Trophoblast cell (in vitro differentiated cells and primary cell): ENCODE data around the gene ASTN2.
A peak's percentile ranks its signal among the peaks of the same experiment; 100 is the strongest.

Experiments
- DNase-seq, 2 donors: peaks; one replicate each; pipeline ENCODE4 v3.0.0-alpha.2; 2016
- H2AFZ ChIP-seq: 2 replicates; pipeline ENCODE4 v1.6.1; 2013; ENCODE audit warnings: low read length, moderate library complexity, mild to moderate bottlenecking; ENCODE audit not compliant: insufficient read depth, poor library complexity
- H2AK5ac ChIP-seq: 2 replicates; pipeline ENCODE4 v1.6.1; 2013; ENCODE audit warnings: mild to moderate bottlenecking, low read length
- H2BK120ac ChIP-seq: 2 replicates; pipeline ENCODE4 v1.6.1; 2013; ENCODE audit warnings: low read length, mild to moderate bottlenecking, moderate library complexity; ENCODE audit not compliant: insufficient read depth, poor library complexity
- H2BK12ac ChIP-seq: 2 replicates; pipeline ENCODE4 v1.6.1; 2013; ENCODE audit warnings: mild to moderate bottlenecking, low read length, moderate library complexity
- H2BK5ac ChIP-seq: 2 replicates; pipeline ENCODE4 v1.6.1; 2013; ENCODE audit warnings: low read length, low read depth, moderate library complexity, mild to moderate bottlenecking; ENCODE audit not compliant: poor library complexity
- H3K14ac ChIP-seq: 2 replicates; pipeline ENCODE4 v1.6.1; 2013; ENCODE audit warnings: mild to moderate bottlenecking, low read length
- H3K18ac ChIP-seq: 2 replicates; pipeline ENCODE4 v1.6.1; 2013; ENCODE audit warnings: mild to moderate bottlenecking, low read length
- H3K23ac ChIP-seq: 2 replicates; pipeline ENCODE4 v1.6.1; 2013; ENCODE audit warnings: low read length
- H3K27ac ChIP-seq: 2 replicates; pipeline ENCODE4 v1.5.1; 2013; ENCODE audit warnings: low read depth, mild to moderate bottlenecking, inconsistent platforms, low read length, moderate library complexity
- H3K27me3 ChIP-seq: 2 replicates; pipeline ENCODE4 v1.6.1; 2013; ENCODE audit warnings: inconsistent platforms, mild to moderate bottlenecking, low read length, moderate library complexity; ENCODE audit not compliant: insufficient read depth
- H3K36me3 ChIP-seq, 2 experiments: 1 replicate in 1 of 2; 2 replicates in 1 of 2; pipeline ENCODE4 v1.6.1; 2013; ENCODE audit warnings: low read length in 2 of 2, mild to moderate bottlenecking in 2 of 2, moderate library complexity in 1 of 2; ENCODE audit not compliant: insufficient read depth in 2 of 2, control insufficient read depth in 1 of 2
- H3K4ac ChIP-seq: 2 replicates; pipeline ENCODE4 v1.6.1; 2013; ENCODE audit warnings: low read depth, mild to moderate bottlenecking, low read length, moderate library complexity
- H3K4me1 ChIP-seq, 2 experiments: 1 replicate in 1 of 2; 2 replicates in 1 of 2; pipeline ENCODE4 v1.6.1; 2013; ENCODE audit warnings: low read length in 2 of 2, mild to moderate bottlenecking in 2 of 2, moderate library complexity in 1 of 2; ENCODE audit not compliant: insufficient read depth in 2 of 2, control insufficient read depth in 1 of 2
- H3K4me2 ChIP-seq: 2 replicates; pipeline ENCODE4 v1.6.1; 2013; ENCODE audit warnings: inconsistent platforms, mild to moderate bottlenecking, low read length, moderate library complexity
- H3K4me3 ChIP-seq: 2 replicates; pipeline ENCODE4 v1.5.1; 2013; ENCODE audit warnings: mild to moderate bottlenecking, low read depth, low read length, inconsistent platforms
- H3K79me1 ChIP-seq: one replicate; pipeline ENCODE4 v1.6.1; 2013; ENCODE audit warnings: low read length
- H3K79me2 ChIP-seq: 2 replicates; pipeline ENCODE4 v1.6.1; 2013; ENCODE audit warnings: low read length, mild to moderate bottlenecking; ENCODE audit not compliant: control insufficient read depth, insufficient read depth, poor library complexity
- H3K9ac ChIP-seq: 2 replicates; pipeline ENCODE4 v1.6.1; 2013; ENCODE audit warnings: mild to moderate bottlenecking, low read length
- H3K9me3 ChIP-seq: 2 replicates; pipeline ENCODE4 v1.6.1; 2013; ENCODE audit warnings: low read depth, mild to moderate bottlenecking, control low read depth, inconsistent platforms, low read length; ENCODE audit not compliant: insufficient read depth
- H4K12ac ChIP-seq: 2 replicates; pipeline ENCODE4 v1.6.1; 2013; ENCODE audit warnings: low read depth, mild to moderate bottlenecking, low read length, moderate library complexity
- H4K8ac ChIP-seq: 2 replicates; pipeline ENCODE4 v1.6.1; 2013; ENCODE audit warnings: low read depth, mild to moderate bottlenecking, low read length, moderate library complexity
- H4K91ac ChIP-seq: one replicate; pipeline ENCODE4 v1.6.1; 2013; ENCODE audit warnings: low read depth, mild to moderate bottlenecking, low read length, moderate library complexity
- WGBS: extraction: QIAGEN DNeasy Blood & Tissue Kit; methylation state at CpG from one replicate; pipeline ENCODE4 v1.1.7; 2013; ENCODE audit warnings: missing lambda C conversion rate; ENCODE audit not compliant: insufficient read length, insufficient coverage; ENCODE audit errors: extremely low coverage; 5-methylcytosine and 5-hydroxymethylcytosine counted together

ASTN2 gene

GRCh38 chr9:116870566-116870965, 544.3 kb downstream of the ASTN2 start:
- peaks cover 2 to 3% of the 10 kb centered on the region in 2 experiments for H3K4me1 ChIP-seq
- no peaks in the 10 kb centered on the region for H3K9me3 ChIP-seq
- DNase-seq, result peak; percentile 98 to 99
- H2BK12ac ChIP-seq, result no peak overlapping the region
- no peak overlapping the region for H2AFZ ChIP-seq
- no peak overlapping the region for H4K8ac ChIP-seq
- H4K12ac ChIP-seq, result no peak overlapping the region
- H3K79me2 ChIP-seq, result no peaks in the 10 kb centered on the region
- H3K4me3 ChIP-seq, result no peak overlapping the region
- no CpG with 5 or more reads among the region's 3 CpGs for WGBS
- no peak overlapping the region for H3K14ac ChIP-seq
- H3K27me3 ChIP-seq, result no peaks in the 10 kb centered on the region
- H3K9ac ChIP-seq, result no peak overlapping the region
- no peak overlapping the region for H3K4me2 ChIP-seq
- no peak overlapping the region for H2AK5ac ChIP-seq
- no peak overlapping the region for H3K27ac ChIP-seq
- no peaks in the 10 kb centered on the region for H3K36me3 ChIP-seq
- no peak overlapping the region for H3K4ac ChIP-seq
- H3K23ac ChIP-seq, result no peak overlapping the region
- no peak overlapping the region for H2BK120ac ChIP-seq
- H2BK5ac ChIP-seq, result no peak overlapping the region
- H3K79me1 ChIP-seq, result peaks cover 6% of the 10 kb centered on the region
- no peak overlapping the region for H4K91ac ChIP-seq
- no peak overlapping the region for H3K18ac ChIP-seq

- Histone ChIP-seq H2AK5ac (no peak overlapping the region), H3K14ac (no peak overlapping the region), H2BK5ac (no peak overlapping the region), H3K79me2 (no peaks in the 10 kb centered on the region), H3K4me1 (peaks cover 2 to 3% of the 10 kb centered on the region in 2 experiments), H3K9ac (no peak overlapping the region), H2AFZ (no peak overlapping the region), H2BK12ac (peak overlapping the region; percentile 58), H3K36me3 (no peaks in the 10 kb centered on the region), H3K4me2 (no peak overlapping the region), H3K27me3 (no peaks in the 10 kb centered on the region), H4K8ac (no peak overlapping the region), H3K79me1 (peaks cover 6% of the 10 kb centered on the region), H3K9me3 (no peaks in the 10 kb centered on the region), H3K4ac (no peak overlapping the region), H4K12ac (no peak overlapping the region), H3K23ac (no peak overlapping the region), H4K91ac (no peak overlapping the region), H3K27ac (no peak overlapping the region), H3K18ac (no peak overlapping the region), H3K4me3 (no peak overlapping the region), H2BK120ac (no peak overlapping the region)
- WGBS, result no CpG with 5 or more reads among the region's 3 CpGs
- DNase-seq, result no peak
Observed at GRCh38 chr9:116868201-116868600, 546.7 kb downstream of the ASTN2 start.

GRCh38 chr9:116861321-116861720, 553.5 kb downstream of the ASTN2 start:
- H4K91ac ChIP-seq, result no peak overlapping the region
- no peaks in the 10 kb centered on the region for H3K9me3 ChIP-seq
- no peak overlapping the region for H3K4me2 ChIP-seq
- H2BK5ac ChIP-seq, result no peak overlapping the region
- H3K23ac ChIP-seq, result no peak overlapping the region
- H4K8ac ChIP-seq, result no peak overlapping the region
- H2AK5ac ChIP-seq, result no peak overlapping the region
- H3K4ac ChIP-seq, result no peak overlapping the region
- no peak overlapping the region for H3K18ac ChIP-seq
- no peaks in the 10 kb centered on the region for H3K27me3 ChIP-seq
- H3K79me1 ChIP-seq, result no peaks in the 10 kb centered on the region
- H2BK12ac ChIP-seq, result no peak overlapping the region
- no peak overlapping the region for H2AFZ ChIP-seq
- no peak overlapping the region for H3K9ac ChIP-seq
- peaks cover 0 to under 1% of the 10 kb centered on the region in 2 experiments for H3K4me1 ChIP-seq
- no peak overlapping the region for H3K14ac ChIP-seq
- DNase-seq, result no peak
- no peaks in the 10 kb centered on the region for H3K36me3 ChIP-seq
- no peaks in the 10 kb centered on the region for H3K79me2 ChIP-seq
- no peak overlapping the region for H3K4me3 ChIP-seq
- H3K27ac ChIP-seq, result no peak overlapping the region
- no peak overlapping the region for H4K12ac ChIP-seq
- H2BK120ac ChIP-seq, result no peak overlapping the region

GRCh38 chr9:116860509-116861120, 554.2 kb downstream of the ASTN2 start:
- H3K27me3 ChIP-seq, result no peaks in the 10 kb centered on the region
- no peak overlapping the region for H4K8ac ChIP-seq
- no peak overlapping the region for H2AK5ac ChIP-seq
- no peak overlapping the region for H4K91ac ChIP-seq
- H4K12ac ChIP-seq, result no peak overlapping the region
- H3K79me1 ChIP-seq, result peaks cover 2% of the 10 kb centered on the region
- no peak overlapping the region for H3K14ac ChIP-seq
- WGBS, result no CpG with 5 or more reads among the region's 3 CpGs
- no peak overlapping the region for H2BK120ac ChIP-seq
- H3K4me2 ChIP-seq, result no peak overlapping the region
- peaks cover 2 to 3% of the 10 kb centered on the region in 2 experiments for H3K4me1 ChIP-seq
- H3K4me3 ChIP-seq, result no peak overlapping the region
- no peak overlapping the region for H3K23ac ChIP-seq
- H2BK12ac ChIP-seq, result no peak overlapping the region
- H3K27ac ChIP-seq, result no peak overlapping the region
- no peaks in the 10 kb centered on the region for H3K79me2 ChIP-seq
- no peaks in the 10 kb centered on the region for H3K36me3 ChIP-seq
- H3K18ac ChIP-seq, result no peak overlapping the region
- H3K9me3 ChIP-seq, result no peaks in the 10 kb centered on the region
- peak; percentile 93 to 99 for DNase-seq
- no peak overlapping the region for H2AFZ ChIP-seq
- H2BK5ac ChIP-seq, result no peak overlapping the region
- no peak overlapping the region for H3K4ac ChIP-seq
- H3K9ac ChIP-seq, result no peak overlapping the region
